Fibroblast of mammary gland (primary cell): ENCODE results near the gene COBLL1.

Experiments used
- DNase-seq: peaks from one replicate; pipeline ENCODE4 v3.0.0-alpha.2; 2010; ENCODE audit warnings: low read depth
- H3K4me3 ChIP-seq: 2 replicates; pipeline ENCODE4 v1.5.1; 2011; ENCODE audit warnings: low read depth, mild to moderate bottlenecking, low read length, moderate library complexity; ENCODE audit not compliant: control insufficient read depth
- TF ChIP-seq, protein P1 (sequence below): conservative IDR thresholded peaks from 2 replicates; pipeline ENCODE4 v1.5.1; 2011; ENCODE audit warnings: low read depth, low read length, inconsistent platforms; ENCODE audit not compliant: control insufficient read depth, insufficient read depth

The COBLL1 gene

DNA sequence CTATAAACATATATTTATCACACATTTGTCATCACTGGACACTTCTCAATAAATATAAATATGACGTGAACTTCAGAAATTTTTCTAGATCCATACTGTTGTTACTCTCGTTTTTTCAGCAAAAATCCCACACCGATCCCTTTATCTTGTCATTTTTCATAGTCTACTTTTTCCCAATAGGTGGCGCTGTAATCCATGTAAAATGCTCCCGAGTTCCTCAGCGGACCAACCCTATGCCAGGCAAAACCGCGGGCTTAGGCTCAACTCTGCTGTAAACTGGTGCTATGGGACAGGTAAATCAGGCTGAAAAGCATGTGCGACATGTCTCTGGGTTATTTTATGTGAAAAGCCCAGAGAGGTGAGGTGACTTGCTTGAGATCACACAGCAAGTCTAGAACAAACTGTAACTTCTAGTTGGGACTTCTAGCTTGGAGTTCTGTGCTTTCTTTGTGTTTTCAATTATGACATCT is 104.0 kb downstream of the COBLL1 start:
- TF ChIP-seq, protein P1, sequence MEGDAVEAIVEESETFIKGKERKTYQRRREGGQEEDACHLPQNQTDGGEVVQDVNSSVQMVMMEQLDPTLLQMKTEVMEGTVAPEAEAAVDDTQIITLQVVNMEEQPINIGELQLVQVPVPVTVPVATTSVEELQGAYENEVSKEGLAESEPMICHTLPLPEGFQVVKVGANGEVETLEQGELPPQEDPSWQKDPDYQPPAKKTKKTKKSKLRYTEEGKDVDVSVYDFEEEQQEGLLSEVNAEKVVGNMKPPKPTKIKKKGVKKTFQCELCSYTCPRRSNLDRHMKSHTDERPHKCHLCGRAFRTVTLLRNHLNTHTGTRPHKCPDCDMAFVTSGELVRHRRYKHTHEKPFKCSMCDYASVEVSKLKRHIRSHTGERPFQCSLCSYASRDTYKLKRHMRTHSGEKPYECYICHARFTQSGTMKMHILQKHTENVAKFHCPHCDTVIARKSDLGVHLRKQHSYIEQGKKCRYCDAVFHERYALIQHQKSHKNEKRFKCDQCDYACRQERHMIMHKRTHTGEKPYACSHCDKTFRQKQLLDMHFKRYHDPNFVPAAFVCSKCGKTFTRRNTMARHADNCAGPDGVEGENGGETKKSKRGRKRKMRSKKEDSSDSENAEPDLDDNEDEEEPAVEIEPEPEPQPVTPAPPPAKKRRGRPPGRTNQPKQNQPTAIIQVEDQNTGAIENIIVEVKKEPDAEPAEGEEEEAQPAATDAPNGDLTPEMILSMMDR, result peak; percentile 68
- peak; percentile 65 for DNase-seq
- H3K4me3 ChIP-seq, result no peak overlapping the region

GRCh38 chr2:164735309-164735919 is 106.2 kb downstream of the COBLL1 start:
- TF ChIP-seq, protein P1, result no peak
- no peak for DNase-seq

DNA sequence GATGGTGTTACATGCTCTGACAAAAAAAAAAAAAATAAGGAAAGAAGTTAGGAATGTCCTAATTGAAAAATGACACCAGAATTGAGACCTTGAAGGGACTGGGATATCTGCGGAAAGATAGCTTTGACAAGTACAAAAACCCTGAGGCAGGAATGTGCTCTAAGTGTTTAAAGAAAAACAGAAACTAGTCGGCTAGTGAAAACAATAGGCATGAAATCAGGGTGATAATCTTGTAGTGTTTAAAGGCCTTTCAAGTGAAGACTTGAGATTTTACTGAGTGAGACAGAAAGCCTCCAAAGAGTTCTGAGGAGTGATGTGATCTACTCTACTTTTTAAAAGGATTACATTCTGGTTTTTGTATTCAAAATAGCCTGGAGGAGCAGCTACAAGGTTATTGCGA is 107.4 kb downstream of the COBLL1 start:
- TF ChIP-seq, protein P1, result no peak
- DNase-seq, result no peak
- no peak overlapping the region for H3K4me3 ChIP-seq

More at GRCh38 chr2:164735309-164735919, 106.2 kb downstream of the COBLL1 start:
- no peak overlapping the region for H3K4me3 ChIP-seq

- DNase-seq, result no peak
- TF ChIP-seq, protein P1, result no peak
- H3K4me3 ChIP-seq, result no peak overlapping the region
Observed at GRCh38 chr2:164725542-164725941, 116.1 kb downstream of the COBLL1 start.

DNA sequence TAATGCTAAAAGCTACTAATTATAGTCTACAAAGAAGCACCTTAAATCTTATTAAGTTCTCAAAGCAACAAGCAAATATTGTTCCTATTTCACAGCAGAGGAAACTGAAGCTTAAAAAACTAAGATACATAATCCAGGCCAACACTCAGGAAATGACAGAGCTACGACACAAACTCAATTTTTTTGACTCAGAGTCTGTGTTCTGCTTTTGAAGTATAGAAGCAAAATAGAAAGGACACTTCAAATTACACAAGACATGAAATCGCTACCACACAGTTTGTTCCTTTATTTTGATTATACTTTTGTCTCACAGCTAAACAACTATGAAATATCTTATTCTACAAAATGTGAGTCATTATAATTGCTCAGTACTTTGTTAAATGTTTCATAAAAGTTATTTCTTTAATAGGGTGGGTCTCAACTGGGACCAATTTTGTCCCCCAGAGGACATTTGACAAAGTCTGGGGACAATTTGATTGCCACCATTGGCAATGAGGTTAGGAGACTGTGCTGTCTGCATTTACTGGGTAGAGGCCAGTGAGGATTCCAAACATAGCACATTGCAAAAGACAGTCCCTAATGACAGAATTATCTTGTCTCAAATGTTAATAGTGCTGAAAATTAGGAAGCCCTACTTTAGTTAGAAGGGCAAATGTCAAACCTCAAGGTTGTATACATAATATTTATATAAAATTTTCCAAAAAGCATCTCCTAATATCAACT is 118.8 kb downstream of the COBLL1 start:
- TF ChIP-seq, protein P1, result no peak
- no peak overlapping the region for H3K4me3 ChIP-seq
- DNase-seq, result peak; percentile 6

DNA sequence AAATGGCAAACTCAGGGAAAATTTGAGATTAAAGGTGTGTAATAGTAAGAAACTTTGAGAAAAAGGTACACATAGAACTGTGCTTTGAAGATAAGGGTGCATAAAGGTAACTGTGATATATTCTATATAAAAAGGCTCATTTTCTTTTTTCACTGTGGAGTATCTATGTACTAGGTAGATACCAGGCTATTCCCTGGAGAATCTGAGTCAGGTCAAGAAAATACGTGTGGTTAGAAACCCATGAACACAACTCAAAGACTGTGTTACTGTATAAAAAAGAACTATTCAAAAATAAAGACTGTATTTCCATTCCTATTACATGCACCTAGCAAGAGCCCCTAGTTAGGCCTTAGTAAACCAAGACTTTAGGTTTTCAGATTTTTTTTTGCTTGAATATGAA is 120.2 kb downstream of the COBLL1 start:
- TF ChIP-seq, protein P1, result no peak
- peak; percentile 9 for DNase-seq

More for the DNA sequence above, 120.2 kb downstream of the COBLL1 start:
- no peak overlapping the region for H3K4me3 ChIP-seq
